Measurements from ENCODE around the gene ERMN. TPM values are rescaled to one million over a fixed set of nuclear protein-coding genes. Genes with fewer than 3 reads are reported as not detected.

Gene ERMN
- total RNA-seq, 3 donors from 2014 or later = 1.4 to 2.2 (median 1.6) TPM

GRCh38 chr2:157315901-157316300, 9.7 kb downstream of the ERMN start:
- Histone ChIP-seq H3K4me1 (no peaks in the 10 kb centered on the region), H3K27me3 (no peaks in the 10 kb centered on the region), H3K9me3 (no peaks in the 10 kb centered on the region), H3K27ac (no peak overlapping the region), H3K36me3 (no peaks in the 10 kb centered on the region), H3K4me3 (no peak overlapping the region)
- no peak for TF ChIP-seq POLR2A (IDR thresholded peaks at IDR 0.05)
- TF ChIP-seq, protein P1, sequence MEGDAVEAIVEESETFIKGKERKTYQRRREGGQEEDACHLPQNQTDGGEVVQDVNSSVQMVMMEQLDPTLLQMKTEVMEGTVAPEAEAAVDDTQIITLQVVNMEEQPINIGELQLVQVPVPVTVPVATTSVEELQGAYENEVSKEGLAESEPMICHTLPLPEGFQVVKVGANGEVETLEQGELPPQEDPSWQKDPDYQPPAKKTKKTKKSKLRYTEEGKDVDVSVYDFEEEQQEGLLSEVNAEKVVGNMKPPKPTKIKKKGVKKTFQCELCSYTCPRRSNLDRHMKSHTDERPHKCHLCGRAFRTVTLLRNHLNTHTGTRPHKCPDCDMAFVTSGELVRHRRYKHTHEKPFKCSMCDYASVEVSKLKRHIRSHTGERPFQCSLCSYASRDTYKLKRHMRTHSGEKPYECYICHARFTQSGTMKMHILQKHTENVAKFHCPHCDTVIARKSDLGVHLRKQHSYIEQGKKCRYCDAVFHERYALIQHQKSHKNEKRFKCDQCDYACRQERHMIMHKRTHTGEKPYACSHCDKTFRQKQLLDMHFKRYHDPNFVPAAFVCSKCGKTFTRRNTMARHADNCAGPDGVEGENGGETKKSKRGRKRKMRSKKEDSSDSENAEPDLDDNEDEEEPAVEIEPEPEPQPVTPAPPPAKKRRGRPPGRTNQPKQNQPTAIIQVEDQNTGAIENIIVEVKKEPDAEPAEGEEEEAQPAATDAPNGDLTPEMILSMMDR (IDR thresholded peaks at IDR 0.05) = no peak
- no peak for TF ChIP-seq POLR2AphosphoS5 (IDR thresholded peaks at IDR 0.05)
- intact Hi-C loops (cut with DNase I; ENCODE audit: low total_unique reads) = no loop called here
- DNase-seq (ENCODE audit: low spot score in 2 of 2) = no peak

DNA sequence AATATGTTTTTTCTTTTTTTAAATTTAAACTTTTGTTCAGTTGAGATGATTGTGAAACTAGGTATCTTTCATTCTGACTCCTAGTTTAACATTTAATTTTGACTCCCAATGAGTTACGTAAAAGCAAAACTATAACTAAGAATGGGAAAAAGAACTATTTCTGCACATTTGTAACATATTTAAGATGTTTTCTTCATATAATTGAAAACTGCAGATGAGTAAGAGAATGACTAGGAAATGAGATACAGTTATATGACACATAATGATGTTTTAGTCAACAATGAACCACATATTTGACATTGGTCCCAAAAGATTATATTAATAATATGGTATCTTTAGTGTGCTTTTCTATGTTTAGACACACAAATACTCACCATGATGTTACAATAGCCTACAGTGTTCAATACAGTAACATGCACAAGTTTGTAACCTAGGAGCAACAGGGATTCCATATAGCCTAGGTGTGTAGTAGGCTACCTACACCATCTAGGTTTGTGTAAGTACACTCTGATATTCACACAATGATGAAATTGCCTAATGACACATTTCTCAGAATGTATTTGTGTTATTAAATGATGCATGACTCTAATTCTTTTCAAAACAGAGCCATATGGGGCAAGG, 12.6 kb downstream of the ERMN start:
- Histone ChIP-seq H3K4me1 (no peaks in the 10 kb centered on the region), H3K4me3 (no peak overlapping the region), H3K27ac (no peak overlapping the region), H3K36me3 (no peaks in the 10 kb centered on the region), H3K27me3 (no peaks in the 10 kb centered on the region), H3K9me3 (no peaks in the 10 kb centered on the region)
- intact Hi-C loops (cut with DNase I; ENCODE audit: low total_unique reads) = no loop called here
- DNase-seq (ENCODE audit: low spot score in 2 of 2) = no peak
- no peak for TF ChIP-seq POLR2A (IDR thresholded peaks at IDR 0.05)
- no peak for TF ChIP-seq POLR2AphosphoS5 (IDR thresholded peaks at IDR 0.05)
- TF ChIP-seq, protein P1 (IDR thresholded peaks at IDR 0.05) = no peak

- no peak for TF ChIP-seq POLR2A (IDR thresholded peaks at IDR 0.05)
- intact Hi-C loops (cut with DNase I; ENCODE audit: low total_unique reads) = no loop called here
- Histone ChIP-seq H3K27me3 (no peaks in the 10 kb centered on the region), H3K27ac (no peak overlapping the region), H3K4me3 (no peak overlapping the region), H3K9me3 (no peaks in the 10 kb centered on the region), H3K4me1 (no peaks in the 10 kb centered on the region), H3K36me3 (no peaks in the 10 kb centered on the region)
- DNase-seq (ENCODE audit: low spot score in 2 of 2) = no peak
These were observed 13.9 kb downstream of the ERMN start for GRCh38 chr2:157311706-157312105.

GRCh38 chr2:157309878-157310277, 15.7 kb downstream of the ERMN start:
- no peaks in the 10 kb centered on the region for H3K36me3 ChIP-seq
- no peak overlapping the region for H3K4me3 ChIP-seq
- intact Hi-C loops (cut with DNase I; ENCODE audit: low total_unique reads) = no loop called here
- DNase-seq (ENCODE audit: low spot score in 2 of 2) = no peak
- TF ChIP-seq POLR2A (IDR thresholded peaks at IDR 0.05) = no peak
- no peak for TF ChIP-seq POLR2AphosphoS5 (IDR thresholded peaks at IDR 0.05)
- TF ChIP-seq, protein P1 (IDR thresholded peaks at IDR 0.05) = no peak
- no peaks in the 10 kb centered on the region for H3K9me3 ChIP-seq
- no peaks in the 10 kb centered on the region for H3K4me1 ChIP-seq
- no peaks in the 10 kb centered on the region for H3K27me3 ChIP-seq
- no peak overlapping the region for H3K27ac ChIP-seq

DNA sequence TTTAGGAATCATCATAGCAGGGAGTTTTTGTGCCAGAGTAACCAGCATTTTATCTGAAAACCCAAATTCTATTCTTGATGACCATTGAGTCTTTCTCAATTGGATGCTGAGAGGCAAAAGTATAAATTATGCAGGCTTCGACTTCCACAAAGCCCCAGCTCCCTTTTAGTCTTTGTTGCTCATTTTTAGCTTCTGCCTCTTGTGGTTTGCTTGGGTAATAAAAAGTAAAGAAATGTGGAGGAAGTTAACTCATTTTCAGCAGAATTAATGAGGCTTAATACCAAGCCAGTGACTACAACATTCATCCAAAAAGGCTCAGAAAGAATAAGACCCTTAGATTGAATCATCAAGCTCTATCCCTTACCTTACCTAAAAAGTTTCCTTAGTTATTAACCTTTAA, 18.6 kb downstream of the ERMN start:
- intact Hi-C loops (cut with DNase I; ENCODE audit: low total_unique reads) = no loop called here
- no peak for DNase-seq (ENCODE audit: low spot score in 2 of 2)
- no peaks in the 10 kb centered on the region for H3K27me3 ChIP-seq
- no peaks in the 10 kb centered on the region for H3K9me3 ChIP-seq
- no peak overlapping the region for H3K4me3 ChIP-seq
- no peaks in the 10 kb centered on the region for H3K36me3 ChIP-seq
- H3K4me1 ChIP-seq = no peaks in the 10 kb centered on the region
- TF ChIP-seq POLR2A (IDR thresholded peaks at IDR 0.05) (no peak), POLR2AphosphoS5 (IDR thresholded peaks at IDR 0.05) (no peak)
- TF ChIP-seq, protein P1 (IDR thresholded peaks at IDR 0.05) = no peak
- no peak overlapping the region for H3K27ac ChIP-seq

DNA sequence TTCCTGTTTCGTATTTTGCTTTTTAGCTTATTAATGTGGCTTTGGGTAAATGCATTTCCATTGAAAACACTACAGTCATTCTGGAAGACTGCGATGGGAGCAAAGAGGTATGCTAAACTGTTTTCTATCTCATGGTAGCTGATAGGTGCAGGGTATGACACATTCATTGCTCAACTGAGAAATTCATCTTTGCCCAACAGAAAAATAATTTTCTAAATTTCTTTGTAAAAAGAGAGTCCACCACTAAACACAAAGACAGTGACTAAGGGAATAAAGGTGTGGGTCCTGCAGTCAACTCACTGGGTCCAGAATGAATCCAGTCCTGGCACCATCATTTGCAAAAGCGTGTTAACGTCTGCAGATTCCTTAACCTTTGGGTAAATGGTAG, 19.9 kb downstream of the ERMN start:
- no peak for DNase-seq (ENCODE audit: low spot score in 2 of 2)
- Histone ChIP-seq H3K4me3 (no peak overlapping the region), H3K27ac (no peak overlapping the region), H3K4me1 (no peaks in the 10 kb centered on the region), H3K27me3 (no peaks in the 10 kb centered on the region), H3K9me3 (no peaks in the 10 kb centered on the region), H3K36me3 (no peaks in the 10 kb centered on the region)
- intact Hi-C loops (cut with DNase I; ENCODE audit: low total_unique reads) = no loop called here
- no peak for TF ChIP-seq POLR2A (IDR thresholded peaks at IDR 0.05)
- TF ChIP-seq POLR2AphosphoS5 (IDR thresholded peaks at IDR 0.05) = no peak
- TF ChIP-seq, protein P1 (IDR thresholded peaks at IDR 0.05) = no peak

All from breast epithelium (tissue), 4 donors.